Osteoblast (primary cell): ENCODE measurements around the gene HMCN1. TPM values are rescaled to one million over a fixed set of nuclear protein-coding genes. Genes with fewer than 3 reads are reported as not detected.

Experiments used
- DNase-seq: peaks from one replicate; pipeline ENCODE4 v3.0.0; 2011; ENCODE audit warnings: low spot score, mixed read lengths; ENCODE audit not compliant: insufficient read length; ENCODE audit errors: missing footprints
- H2AFZ ChIP-seq: 2 replicates; pipeline ENCODE4 v1.6.0; 2011; ENCODE audit warnings: mild to moderate bottlenecking, low read length
- H3K27ac ChIP-seq: 2 replicates; pipeline ENCODE4 v1.5.1; 2011; ENCODE audit warnings: mild to moderate bottlenecking, low read depth, low read length, moderate library complexity
- H3K27me3 ChIP-seq: 2 replicates; pipeline ENCODE4 v1.6.0; 2012; ENCODE audit warnings: mild to moderate bottlenecking, control low read depth, inconsistent platforms, low read length, moderate library complexity; ENCODE audit not compliant: insufficient read depth
- H3K36me3 ChIP-seq: 2 replicates; pipeline ENCODE4 v1.5.1; 2011; ENCODE audit warnings: mild to moderate bottlenecking, low read length, control low read depth, moderate library complexity; ENCODE audit not compliant: insufficient read depth
- H3K4me1 ChIP-seq: 2 replicates; pipeline ENCODE4 v1.5.1; 2011; ENCODE audit warnings: mild to moderate bottlenecking, low read length, control low read depth, moderate library complexity; ENCODE audit not compliant: insufficient read depth
- H3K4me2 ChIP-seq: 2 replicates; pipeline ENCODE4 v1.6.0; 2011; ENCODE audit warnings: mild to moderate bottlenecking, low read length; ENCODE audit not compliant: insufficient read depth
- H3K4me3 ChIP-seq: fragments of 200-600 bp; sonication (generic); 3 replicates; pipeline ENCODE4 v1.5.1; 2012; ENCODE audit warnings: mild to moderate bottlenecking, low read length, inconsistent platforms; ENCODE audit not compliant: insufficient read depth
- H3K79me2 ChIP-seq: 2 replicates; pipeline ENCODE4 v1.6.0; 2012; ENCODE audit warnings: mild to moderate bottlenecking, low read length, control low read depth, inconsistent platforms; ENCODE audit not compliant: insufficient read depth
- H3K9me3 ChIP-seq: 2 replicates; pipeline ENCODE4 v1.5.1; 2011; ENCODE audit warnings: low read depth, low read length, control low read depth
- H4K20me1 ChIP-seq: 2 replicates; pipeline ENCODE4 v1.6.0; 2012; ENCODE audit warnings: mild to moderate bottlenecking, low read length, control low read depth; ENCODE audit not compliant: insufficient read depth
- total RNA-seq: library from RNA; depleted of rRNA; stranded (reverse); fragments of >200 nt; gene quantifications from 2 replicates; pipeline ENCODE4 v1.2.3, GENCODE V29; 2012
- TF ChIP-seq, protein P1 (sequence below): IDR thresholded peaks from 2 replicates; pipeline ENCODE4 v1.5.1; 2011; ENCODE audit warnings: mild to moderate bottlenecking, low read depth, low read length, moderate library complexity; ENCODE audit errors: extremely low read depth

HMCN1 gene
- total RNA-seq, 1 donor = 178 TPM

GRCh38 chr1:185849014-185849413 is 114.8 kb downstream of the HMCN1 start:
- Histone ChIP-seq H3K4me3 (no peak overlapping the region), H3K4me1 (peaks cover 20% of the 10 kb centered on the region), H3K4me2 (no peak overlapping the region), H3K9me3 (no peaks in the 10 kb centered on the region), H3K79me2 (no peaks in the 10 kb centered on the region), H4K20me1 (no peaks in the 10 kb centered on the region), H3K27me3 (no peaks in the 10 kb centered on the region), H2AFZ (no peak overlapping the region), H3K36me3 (no peaks in the 10 kb centered on the region), H3K27ac (no peak overlapping the region)
- TF ChIP-seq, protein P1, sequence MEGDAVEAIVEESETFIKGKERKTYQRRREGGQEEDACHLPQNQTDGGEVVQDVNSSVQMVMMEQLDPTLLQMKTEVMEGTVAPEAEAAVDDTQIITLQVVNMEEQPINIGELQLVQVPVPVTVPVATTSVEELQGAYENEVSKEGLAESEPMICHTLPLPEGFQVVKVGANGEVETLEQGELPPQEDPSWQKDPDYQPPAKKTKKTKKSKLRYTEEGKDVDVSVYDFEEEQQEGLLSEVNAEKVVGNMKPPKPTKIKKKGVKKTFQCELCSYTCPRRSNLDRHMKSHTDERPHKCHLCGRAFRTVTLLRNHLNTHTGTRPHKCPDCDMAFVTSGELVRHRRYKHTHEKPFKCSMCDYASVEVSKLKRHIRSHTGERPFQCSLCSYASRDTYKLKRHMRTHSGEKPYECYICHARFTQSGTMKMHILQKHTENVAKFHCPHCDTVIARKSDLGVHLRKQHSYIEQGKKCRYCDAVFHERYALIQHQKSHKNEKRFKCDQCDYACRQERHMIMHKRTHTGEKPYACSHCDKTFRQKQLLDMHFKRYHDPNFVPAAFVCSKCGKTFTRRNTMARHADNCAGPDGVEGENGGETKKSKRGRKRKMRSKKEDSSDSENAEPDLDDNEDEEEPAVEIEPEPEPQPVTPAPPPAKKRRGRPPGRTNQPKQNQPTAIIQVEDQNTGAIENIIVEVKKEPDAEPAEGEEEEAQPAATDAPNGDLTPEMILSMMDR = no peak
- no peak for DNase-seq

- H3K4me1 ChIP-seq = peaks cover 25% of the 10 kb centered on the region
- peak; percentile 44 for DNase-seq
- no peaks in the 10 kb centered on the region for H4K20me1 ChIP-seq
Observed at GRCh38 chr1:185850366-185850765, 116.2 kb downstream of the HMCN1 start.

DNA sequence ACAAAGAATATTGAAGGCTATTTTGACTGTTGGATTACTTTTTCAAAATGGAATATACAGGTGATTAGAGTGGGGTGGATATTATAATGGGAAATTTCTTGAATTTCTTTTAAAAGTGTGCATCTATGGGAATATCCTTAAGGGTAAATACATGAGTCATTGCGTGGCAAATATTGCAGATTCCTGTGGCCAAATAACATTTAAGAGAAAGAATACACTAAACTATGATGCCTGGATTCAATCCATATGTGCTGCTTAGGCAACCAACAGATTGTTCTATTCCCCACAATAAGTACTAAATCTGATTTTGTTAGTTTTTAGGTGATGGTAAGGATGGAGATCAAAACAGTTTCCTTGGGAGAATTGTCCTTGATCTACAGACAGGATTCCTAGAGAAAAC is 119.5 kb downstream of the HMCN1 start:
- no peak overlapping the region for H3K4me2 ChIP-seq
- DNase-seq = no peak
- H3K79me2 ChIP-seq = no peaks in the 10 kb centered on the region
- TF ChIP-seq, protein P1 = no peak
- no peaks in the 10 kb centered on the region for H3K36me3 ChIP-seq
- no peak overlapping the region for H3K4me3 ChIP-seq
- no peaks in the 10 kb centered on the region for H4K20me1 ChIP-seq
- no peak overlapping the region for H3K27ac ChIP-seq
- peaks cover 33% of the 10 kb centered on the region for H3K4me1 ChIP-seq
- no peaks in the 10 kb centered on the region for H3K9me3 ChIP-seq
- no peak overlapping the region for H2AFZ ChIP-seq
- H3K27me3 ChIP-seq = no peaks in the 10 kb centered on the region

More at GRCh38 chr1:185850366-185850765, 116.2 kb downstream of the HMCN1 start:
- Histone ChIP-seq H3K79me2 (no peaks in the 10 kb centered on the region), H3K4me3 (no peak overlapping the region), H3K4me2 (no peak overlapping the region), H3K27me3 (no peaks in the 10 kb centered on the region), H3K27ac (no peak overlapping the region), H2AFZ (no peak overlapping the region), H3K36me3 (no peaks in the 10 kb centered on the region), H3K9me3 (no peaks in the 10 kb centered on the region)
- TF ChIP-seq, protein P1 = no peak

DNA sequence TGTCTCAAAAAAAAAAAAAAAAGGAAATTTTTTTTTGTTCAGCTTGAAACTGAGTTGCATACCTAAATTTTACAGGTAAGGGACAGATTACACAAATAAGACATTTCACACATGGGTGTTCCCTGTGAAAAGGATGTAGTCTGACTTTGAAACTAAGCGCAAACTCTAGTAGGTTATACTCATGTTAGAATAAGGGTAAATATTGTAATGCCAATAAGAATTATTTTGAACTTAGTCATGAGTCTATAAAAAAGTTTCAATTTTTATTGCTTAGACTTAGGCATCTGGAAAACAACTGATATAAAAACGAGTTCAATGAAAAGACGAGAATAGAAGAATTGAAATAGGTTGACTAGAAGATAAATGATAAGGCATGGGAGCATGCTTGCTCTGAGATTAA is 122.3 kb downstream of the HMCN1 start:
- H3K79me2 ChIP-seq = no peaks in the 10 kb centered on the region
- no peaks in the 10 kb centered on the region for H3K9me3 ChIP-seq
- H3K4me2 ChIP-seq = peak overlapping the region; percentile 60
- TF ChIP-seq, protein P1 = no peak
- no peaks in the 10 kb centered on the region for H3K27me3 ChIP-seq
- no peak for DNase-seq
- H3K36me3 ChIP-seq = no peaks in the 10 kb centered on the region
- H4K20me1 ChIP-seq = no peaks in the 10 kb centered on the region
- peak overlapping the region; percentile 47 for H2AFZ ChIP-seq
- H3K27ac ChIP-seq = peak overlapping the region; percentile 4
- peak overlapping the region; percentile 35 for H3K4me3 ChIP-seq
- peaks cover 41% of the 10 kb centered on the region for H3K4me1 ChIP-seq
